ENCODE data around the gene SYNE1. TPM values are rescaled to one million over a fixed set of nuclear protein-coding genes. Genes with fewer than 3 reads are reported as not detected.

The SYNE1 gene
- total RNA-seq, 1 donor from 2014 or later, result 17.4 TPM

GRCh38 chr6:152091851-152092341 is 545.3 kb downstream of the SYNE1 start:
- TF ChIP-seq CTCF (conservative IDR thresholded peaks at IDR 0.05; ENCODE audit: low read depth, low read length), result no peak
- no peak overlapping the region for H3K4me3 ChIP-seq (ENCODE audit: low read depth, low read length)
- DNase-seq (ENCODE audit: low read depth), result no peak

GRCh38 chr6:152091201-152091600 is 546.0 kb downstream of the SYNE1 start:
- TF ChIP-seq CTCF (conservative IDR thresholded peaks at IDR 0.05; ENCODE audit: low read depth, low read length), result no peak
- DNase-seq (ENCODE audit: low read depth), result no peak

GRCh38 chr6:152089992-152090391 is 547.2 kb downstream of the SYNE1 start:
- DNase-seq (ENCODE audit: low read depth), result no peak
- no peak for TF ChIP-seq CTCF (conservative IDR thresholded peaks at IDR 0.05; ENCODE audit: low read depth, low read length)
- H3K4me3 ChIP-seq (ENCODE audit: low read depth, low read length), result no peak overlapping the region

More at GRCh38 chr6:152091201-152091600, 546.0 kb downstream of the SYNE1 start:
- H3K4me3 ChIP-seq (ENCODE audit: low read depth, low read length), result no peak overlapping the region

GRCh38 chr6:152087701-152088100 is 549.5 kb downstream of the SYNE1 start:
- no peak for DNase-seq (ENCODE audit: low read depth)

GRCh38 chr6:152087096-152087495 is 550.1 kb downstream of the SYNE1 start:
- H3K4me3 ChIP-seq (ENCODE audit: low read depth, low read length), result no peak overlapping the region
- DNase-seq (ENCODE audit: low read depth), result no peak
- no peak for TF ChIP-seq CTCF (conservative IDR thresholded peaks at IDR 0.05; ENCODE audit: low read depth, low read length)

More at GRCh38 chr6:152087701-152088100, 549.5 kb downstream of the SYNE1 start:
- no peak overlapping the region for H3K4me3 ChIP-seq (ENCODE audit: low read depth, low read length)
- TF ChIP-seq CTCF (conservative IDR thresholded peaks at IDR 0.05; ENCODE audit: low read depth, low read length), result no peak

- DNase-seq (ENCODE audit: low read depth), result no peak
- no peak for TF ChIP-seq CTCF (conservative IDR thresholded peaks at IDR 0.05; ENCODE audit: low read depth, low read length)
- H3K4me3 ChIP-seq (ENCODE audit: low read depth, low read length), result no peak overlapping the region
Observed at GRCh38 chr6:152086223-152086873, 550.8 kb downstream of the SYNE1 start.

GRCh38 chr6:152085451-152085921 is 551.7 kb downstream of the SYNE1 start:
- no peak overlapping the region for H3K4me3 ChIP-seq (ENCODE audit: low read depth, low read length)
- TF ChIP-seq CTCF (conservative IDR thresholded peaks at IDR 0.05; ENCODE audit: low read depth, low read length), result no peak
- DNase-seq (ENCODE audit: low read depth), result no peak

Measured in epithelial cell of proximal tubule (primary cell).